KOPT-K1 (cell line): ENCODE results near the gene FAIM.
"Not testable (repeated sequence)": the region's sequence is repeated elsewhere in the genome, so short reads cannot be mapped to it uniquely, and the experiment has no call there.

Experiments used
- H3K27ac ChIP-seq: fragments of 200-600 bp; sonication (generic); 2 replicates; pipeline ENCODE4 v1.5.1; 2016; ENCODE audit warnings: antibody characterized with exemption, mild to moderate bottlenecking, low read depth, low read length; ENCODE audit not compliant: poor library complexity, severe bottlenecking
- H3K36me3 ChIP-seq: fragments of 200-600 bp; sonication (generic); 2 replicates; pipeline ENCODE4 v1.5.1; 2017; ENCODE audit warnings: antibody characterized with exemption, mild to moderate bottlenecking, low read length, moderate library complexity; ENCODE audit not compliant: insufficient read depth
- H3K9me3 ChIP-seq: fragments of 200-600 bp; sonication (generic); 2 replicates; pipeline ENCODE4 v1.5.1; 2017; ENCODE audit warnings: antibody characterized with exemption, low read length, mild to moderate bottlenecking; ENCODE audit not compliant: insufficient read depth, poor library complexity, severe bottlenecking

The FAIM gene

GRCh38 chr3:138640537-138640936 is 32.0 kb downstream of the FAIM start:
- H3K27ac ChIP-seq, result no peak overlapping the region
- H3K36me3 ChIP-seq, result no peaks in the 10 kb centered on the region
- H3K9me3 ChIP-seq, result peaks cover 17% of the 10 kb centered on the region

- no peaks in the 10 kb centered on the region for H3K36me3 ChIP-seq
- H3K27ac ChIP-seq, result no peak overlapping the region
- H3K9me3 ChIP-seq, result peaks cover 31% of the 10 kb centered on the region
Observed at GRCh38 chr3:138642226-138642926, 33.8 kb downstream of the FAIM start.

- Histone ChIP-seq H3K27ac (no peak overlapping the region), H3K36me3 (no peaks in the 10 kb centered on the region), H3K9me3 (peaks cover 32% of the 10 kb centered on the region)
Observed at GRCh38 chr3:138642927-138643253, 34.3 kb downstream of the FAIM start.

GRCh38 chr3:138646008-138646407 is 37.4 kb downstream of the FAIM start:
- Histone ChIP-seq H3K27ac (no peak overlapping the region), H3K36me3 (peaks cover 18% of the 10 kb centered on the region), H3K9me3 (peaks cover 45% of the 10 kb centered on the region)

GRCh38 chr3:138646513-138646912 is 37.9 kb downstream of the FAIM start:
- Histone ChIP-seq H3K27ac (no peak overlapping the region), H3K36me3 (peaks cover 18% of the 10 kb centered on the region), H3K9me3 (peaks cover 45% of the 10 kb centered on the region)

GRCh38 chr3:138649134-138649533 is 40.6 kb downstream of the FAIM start:
- peaks cover 33% of the 10 kb centered on the region for H3K9me3 ChIP-seq
- peaks cover 24% of the 10 kb centered on the region for H3K36me3 ChIP-seq
- H3K27ac ChIP-seq, result no peak overlapping the region

GRCh38 chr3:138653567-138653966 is 45.0 kb downstream of the FAIM start:
- H3K9me3 ChIP-seq, result peaks cover 15% of the 10 kb centered on the region
- peaks cover 42% of the 10 kb centered on the region for H3K36me3 ChIP-seq
- no peak overlapping the region for H3K27ac ChIP-seq

- Histone ChIP-seq H3K9me3 (no peaks in the 10 kb centered on the region), H3K36me3 (peaks cover 24% of the 10 kb centered on the region), H3K27ac (no peak overlapping the region)
Observed at GRCh38 chr3:138657508-138657907, 48.9 kb downstream of the FAIM start.

- Histone ChIP-seq H3K9me3 (no peaks in the 10 kb centered on the region), H3K36me3 (peaks cover 29% of the 10 kb centered on the region), H3K27ac (no peak overlapping the region)
Observed at GRCh38 chr3:138668107-138668506, 59.5 kb downstream of the FAIM start.

- H3K9me3 ChIP-seq, result peaks cover 9% of the 10 kb centered on the region
- H3K36me3 ChIP-seq, result peaks cover 19% of the 10 kb centered on the region
- H3K27ac ChIP-seq, result no peak overlapping the region
Observed at GRCh38 chr3:138670407-138670806, 61.8 kb downstream of the FAIM start.

- Histone ChIP-seq H3K9me3 (peaks cover 27% of the 10 kb centered on the region), H3K27ac (no peak overlapping the region), H3K36me3 (peaks cover 19% of the 10 kb centered on the region; the same call in 1 of the 2 replicates)
Observed at GRCh38 chr3:138673641-138674530, 65.3 kb downstream of the FAIM start.

- Histone ChIP-seq H3K36me3 (peaks cover 19% of the 10 kb centered on the region; the same call in 1 of the 2 replicates), H3K27ac (no peak overlapping the region), H3K9me3 (peaks cover 27% of the 10 kb centered on the region)
Observed at GRCh38 chr3:138675393-138675792, 66.8 kb downstream of the FAIM start.

GRCh38 chr3:138678086-138678485 is 69.5 kb downstream of the FAIM start:
- Histone ChIP-seq H3K36me3 (peaks cover 38% of the 10 kb centered on the region), H3K27ac (no peak overlapping the region), H3K9me3 (peaks cover 27% of the 10 kb centered on the region)

GRCh38 chr3:138678874-138679392 is 70.4 kb downstream of the FAIM start:
- peaks cover 27% of the 10 kb centered on the region for H3K9me3 ChIP-seq
- no peak overlapping the region for H3K27ac ChIP-seq
- H3K36me3 ChIP-seq, result peaks cover 43% of the 10 kb centered on the region

GRCh38 chr3:138680974-138681373 is 72.4 kb downstream of the FAIM start:
- H3K9me3 ChIP-seq, result peaks cover 13% of the 10 kb centered on the region
- H3K36me3 ChIP-seq, result peaks cover 36% of the 10 kb centered on the region
- H3K27ac ChIP-seq, result not testable (repeated sequence)
